H1 (cell line): Measurements from ENCODE around the gene BTAF1. TPM values are rescaled to one million over a fixed set of nuclear protein-coding genes. Genes with fewer than 3 reads are reported as not detected.
"Not testable (repeated sequence)": the region's sequence is repeated elsewhere in the genome, so short reads cannot be mapped to it uniquely, and the experiment has no call there.

Experiments used
- CTCF ChIA-PET: fragments of 300-600 bp; sonication (Branson Sonifier 250); formaldehyde crosslinking; loops from one replicate; lab custom pipeline; 2021; ENCODE audit not compliant: partially characterized antibody; lab: Charles Lee
- POLR2A ChIA-PET: fragments of 300-600 bp; sonication (Branson Sonifier 250); formaldehyde crosslinking; loops from one replicate; lab custom pipeline; 2021; ENCODE audit warnings: inconsistent platforms; ENCODE audit not compliant: partially characterized antibody; lab: Charles Lee
- DNase-seq, 2 experiments: peaks; one replicate each; pipeline versions ENCODE4 v3.0.0 to v3.0.0-alpha.2; 2010 to 2022; ENCODE audit warnings: low spot score in 2 of 2, low read depth in 1 of 2, mixed read lengths in 1 of 2
- FAIRE-seq: peaks from 2 replicates; lab custom pipeline; 2011; peaks lifted over from hg19 to GRCh38; lab: Jason Lieb, UNC
- H2AFZ ChIP-seq: 2 replicates; pipeline ENCODE4 v1.8.1; 2012; ENCODE audit warnings: low read length, inconsistent platforms
- H2AK5ac ChIP-seq: 2 replicates; pipeline ENCODE4 v1.6.1; 2013; ENCODE audit warnings: low read depth, low read length
- H2BK120ac ChIP-seq: replicated peaks from 2 replicates; pipeline ENCODE3; 2013; ENCODE audit warnings: low read depth, low read length, inconsistent platforms
- H2BK12ac ChIP-seq: 2 replicates; pipeline ENCODE4 v1.6.1; 2013; ENCODE audit warnings: low read depth, low read length
- H2BK15ac ChIP-seq: 2 replicates; pipeline ENCODE4 v1.6.1; 2013; ENCODE audit warnings: low read length
- H2BK20ac ChIP-seq: 2 replicates; pipeline ENCODE4 v1.6.1; 2013; ENCODE audit warnings: low read length
- H2BK5ac ChIP-seq: 2 replicates; pipeline ENCODE4 v1.6.1; 2013; ENCODE audit warnings: low read depth, low read length
- H3K14ac ChIP-seq: 2 replicates; pipeline ENCODE4 v1.6.1; 2013; ENCODE audit warnings: inconsistent platforms; ENCODE audit not compliant: insufficient read length
- H3K18ac ChIP-seq: 2 replicates; pipeline ENCODE4 v1.6.1; 2013; ENCODE audit warnings: low read length; ENCODE audit errors: extremely low read depth
- H3K23ac ChIP-seq: 2 replicates; pipeline ENCODE4 v1.6.1; 2013; ENCODE audit warnings: inconsistent platforms; ENCODE audit not compliant: insufficient read length
- H3K23me2 ChIP-seq: 2 replicates; pipeline ENCODE4 v1.6.1; 2013; ENCODE audit warnings: low read depth, low read length
- H3K27ac ChIP-seq: 2 replicates; pipeline ENCODE4 v1.6.1; 2011; ENCODE audit warnings: low read depth, low read length, inconsistent platforms
- H3K27me3 ChIP-seq, 4 experiments: replicated peaks in 1 of 4; 1 replicate in 1 of 4; 2 replicates in 3 of 4; pipeline versions ENCODE4 v1.6.1 to v1.8.1; 2011 to 2013; ENCODE audit warnings: low read length in 3 of 4, mild to moderate bottlenecking in 3 of 4, inconsistent platforms in 2 of 4, mixed read lengths in 2 of 4, moderate library complexity in 1 of 4; ENCODE audit not compliant: control insufficient read depth in 3 of 4, insufficient read depth in 3 of 4; ENCODE audit errors: extremely low read depth in 1 of 4
- H3K36me3 ChIP-seq, 4 experiments: 2 replicates each; pipeline versions ENCODE4 v1.6.1 to v1.8.1; 2011 to 2013; ENCODE audit warnings: mild to moderate bottlenecking in 4 of 4, low read length in 3 of 4, moderate library complexity in 2 of 4, control low read depth in 1 of 4, inconsistent platforms in 1 of 4; ENCODE audit not compliant: insufficient read depth in 4 of 4, control insufficient read depth in 2 of 4
- H3K4ac ChIP-seq: replicated peaks from 2 replicates; pipeline ENCODE3; 2013; ENCODE audit warnings: low read length, low read depth, mixed read lengths, inconsistent platforms; ENCODE audit not compliant: insufficient read length
- H3K4me1 ChIP-seq, 4 experiments: replicated peaks in 1 of 4; 1 replicate in 1 of 4; 2 replicates in 3 of 4; pipeline versions ENCODE4 v1.6.1 to v1.8.1; 2011 to 2013; ENCODE audit warnings: low read length in 3 of 4, inconsistent platforms in 2 of 4, mixed read lengths in 1 of 4; ENCODE audit not compliant: insufficient read depth in 4 of 4, control insufficient read depth in 3 of 4
- H3K4me2 ChIP-seq, 2 experiments: 2 replicates each; pipeline versions ENCODE4 v1.6.1 to v1.8.1; 2011 to 2013; ENCODE audit warnings: low read depth in 2 of 2, low read length in 2 of 2, control low read depth in 1 of 2, inconsistent platforms in 1 of 2, mild to moderate bottlenecking in 1 of 2; ENCODE audit not compliant: insufficient read depth in 1 of 2
- H3K4me3 ChIP-seq, 4 experiments: fragments of 200-600, 300-600 bp in 1 of 4; sonication (generic), shearing (Covaris generic), sonication (Bioruptor Twin) in 1 of 4; 2 replicates each; pipeline versions ENCODE4 v1.5.1 to v1.8.1; 2011 to 2016; ENCODE audit warnings: low read length in 4 of 4, low read depth in 3 of 4, control low read depth in 2 of 4, inconsistent platforms in 2 of 4, mild to moderate bottlenecking in 2 of 4, mixed read lengths in 1 of 4, moderate library complexity in 1 of 4; ENCODE audit not compliant: insufficient read depth in 2 of 4; ENCODE audit errors: extremely low read depth in 1 of 4
- H3K56ac ChIP-seq: replicated peaks from 2 replicates; pipeline ENCODE3; 2013; ENCODE audit warnings: low read depth, mild to moderate bottlenecking, mixed read lengths, low read length, inconsistent platforms; ENCODE audit not compliant: insufficient read length
- H3K79me1 ChIP-seq: 2 replicates; pipeline ENCODE4 v1.6.1; 2013; ENCODE audit warnings: low read depth, low read length, control low read depth
- H3K79me2 ChIP-seq, 2 experiments: 2 replicates each; pipeline versions ENCODE4 v1.6.1 to v1.8.1; 2012 to 2013; ENCODE audit warnings: low read length in 2 of 2, mild to moderate bottlenecking in 2 of 2, inconsistent platforms in 1 of 2; ENCODE audit not compliant: insufficient read depth in 2 of 2, control insufficient read depth in 1 of 2
- H3K9ac ChIP-seq, 4 experiments: replicated peaks in 1 of 4; 1 replicate in 1 of 4; 2 replicates in 3 of 4; pipeline versions ENCODE4 v1.6.1 to v1.8.1; 2011 to 2013; ENCODE audit warnings: low read depth in 3 of 4, low read length in 3 of 4, control low read depth in 2 of 4, mild to moderate bottlenecking in 2 of 4, moderate library complexity in 2 of 4, inconsistent platforms in 1 of 4; ENCODE audit errors: extremely low read depth in 1 of 4
- H3K9me3 ChIP-seq, 2 experiments: 2 replicates each; pipeline versions ENCODE4 v1.6.1 to v1.8.1; 2012 to 2013; ENCODE audit warnings: mild to moderate bottlenecking in 2 of 2, moderate library complexity in 2 of 2, control low read depth in 1 of 2, inconsistent platforms in 1 of 2, low read depth in 1 of 2, low read length in 1 of 2, mixed read lengths in 1 of 2; ENCODE audit not compliant: insufficient read depth in 2 of 2
- H4K20me1 ChIP-seq, 2 experiments: replicated peaks in 1 of 2; 2 replicates each; pipeline versions ENCODE3 to v1.8.1; 2011 to 2013; ENCODE audit warnings: inconsistent platforms in 2 of 2, low read length in 2 of 2, mild to moderate bottlenecking in 1 of 2; ENCODE audit not compliant: insufficient read depth in 2 of 2, control insufficient read depth in 1 of 2
- H4K5ac ChIP-seq: 2 replicates; pipeline ENCODE4 v1.6.1; 2013; ENCODE audit warnings: low read length, low read depth, mixed read lengths, inconsistent platforms; ENCODE audit not compliant: insufficient read length
- H4K8ac ChIP-seq: 2 replicates; pipeline ENCODE4 v1.8.0; 2013; ENCODE audit warnings: mild to moderate bottlenecking, moderate library complexity, low read length, inconsistent platforms; ENCODE audit not compliant: insufficient read depth; ENCODE audit errors: extremely low read depth
- H4K91ac ChIP-seq: replicated peaks from 2 replicates; pipeline ENCODE3; 2013; ENCODE audit warnings: low read length, mixed read lengths, inconsistent platforms; ENCODE audit not compliant: insufficient read length
- WGBS, 2 experiments: shearing (Covaris generic) in 1 of 2; methylation state at CpG; one replicate each; pipeline versions ENCODE4 v1.1.6 to v1.1.7; 2013 to 2015; ENCODE audit warnings: low lambda C conversion rate in 2 of 2, mixed read lengths in 2 of 2, inconsistent platforms in 1 of 2, low coverage in 1 of 2, missing lambda C conversion rate in 1 of 2; ENCODE audit not compliant: insufficient replicate concordance in 2 of 2, insufficient coverage in 1 of 2, insufficient read length in 1 of 2; ENCODE audit errors: extremely low coverage in 1 of 2, missing lambda C conversion rate in 1 of 2; 5-methylcytosine and 5-hydroxymethylcytosine counted together
- polyA plus RNA-seq, 7 experiments: library from polyadenylated mRNA; depleted of rRNA in 3 of 7; stranded (reverse) in 5 of 7; unstranded in 2 of 7; fragments of >200 nt in 5 of 7; fragments of 200-250 nt in 2 of 7; gene quantifications; 1 replicate in 5 of 7; 2 replicates in 1 of 7; 4 replicates in 1 of 7; pipeline versions ENCODE4 v1.2.1 to v1.2.3, GENCODE V29; 2011 to 2013; ENCODE audit warnings: missing spikeins in 2 of 7, mixed read lengths in 2 of 7
- total RNA-seq: library from RNA; stranded (reverse); fragmentation: NEBNext Ultra II Directional; extraction: Animal tissue kit (Norgen Biotek cat#: 25700); gene quantifications from 2 replicates; pipeline ENCODE4 v1.2.1, GENCODE V29; 2021

BTAF1 gene
- total and polyA plus RNA-seq, 2 of the 8 experiments (the other 6 are each of a cell fraction or from before 2014, with no cell fraction given): 24.5 to 39.1 TPM

DNA sequence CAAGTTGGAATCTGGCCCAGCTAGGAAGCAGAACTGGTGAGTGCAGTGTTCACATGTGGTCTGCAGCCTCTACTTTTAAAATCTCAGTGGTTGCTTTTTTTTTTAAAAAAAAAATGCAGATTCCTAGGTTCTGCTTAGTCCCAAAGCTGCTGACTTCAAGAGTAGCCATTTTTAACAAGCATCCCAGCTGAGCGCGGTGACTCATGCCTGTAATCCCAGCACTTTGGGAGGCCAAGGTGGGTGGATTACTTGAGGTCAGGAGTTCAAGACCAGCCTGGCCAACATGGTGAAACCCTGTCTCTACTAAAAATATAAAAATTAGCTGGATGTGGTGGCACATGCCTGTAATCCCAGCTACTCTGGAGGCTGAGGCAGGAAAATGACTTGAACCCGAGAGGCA is 101.8 kb downstream of the BTAF1 start:
- H3K56ac ChIP-seq, H2AFZ ChIP-seq, H3K4me3 ChIP-seq, H2BK5ac ChIP-seq, H3K23ac ChIP-seq, H3K79me1 ChIP-seq, H3K4me2 ChIP-seq, H4K91ac ChIP-seq, FAIRE-seq, H3K14ac ChIP-seq, H4K5ac ChIP-seq, H3K4ac ChIP-seq, H2BK15ac ChIP-seq, H2BK12ac ChIP-seq, H3K27me3 ChIP-seq, H2BK120ac ChIP-seq, H2BK20ac ChIP-seq, H3K9ac ChIP-seq, H4K8ac ChIP-seq, H2AK5ac ChIP-seq, H3K9me3 ChIP-seq, H3K4me1 ChIP-seq, POLR2A ChIA-PET, H3K79me2 ChIP-seq, H3K27ac ChIP-seq, H3K18ac ChIP-seq, H3K23me2 ChIP-seq, DNase-seq, H4K20me1 ChIP-seq: not testable (repeated sequence)
- peaks cover 11 to 58% (median 32%) of the 10 kb centered on the region in 4 experiments for H3K36me3 ChIP-seq
- CTCF ChIA-PET: interaction anchor here (0.6 to 1.1 kb wide), 2 partner anchors 87 to 411 kb away, joined by 3 read pairs; no protein-coding TSS in a partner anchor
- 91% methylated on average over 3 of the region's 3 CpGs; no CpG with 5 or more reads in 1 of the 2 experiments for WGBS, 2 experiments
